GM11168 (cell line): ENCODE data around the gene AFMID.

Experiments
- in situ Hi-C: fragments of 300-500 bp; cut with MboI; formaldehyde crosslinking; loops from one replicate; pipeline ENCODE4 v1.12.0; 2022; ENCODE audit warnings: low sequenced_read_pairs; ENCODE audit not compliant: unreplicated experiment

Gene AFMID

DNA sequence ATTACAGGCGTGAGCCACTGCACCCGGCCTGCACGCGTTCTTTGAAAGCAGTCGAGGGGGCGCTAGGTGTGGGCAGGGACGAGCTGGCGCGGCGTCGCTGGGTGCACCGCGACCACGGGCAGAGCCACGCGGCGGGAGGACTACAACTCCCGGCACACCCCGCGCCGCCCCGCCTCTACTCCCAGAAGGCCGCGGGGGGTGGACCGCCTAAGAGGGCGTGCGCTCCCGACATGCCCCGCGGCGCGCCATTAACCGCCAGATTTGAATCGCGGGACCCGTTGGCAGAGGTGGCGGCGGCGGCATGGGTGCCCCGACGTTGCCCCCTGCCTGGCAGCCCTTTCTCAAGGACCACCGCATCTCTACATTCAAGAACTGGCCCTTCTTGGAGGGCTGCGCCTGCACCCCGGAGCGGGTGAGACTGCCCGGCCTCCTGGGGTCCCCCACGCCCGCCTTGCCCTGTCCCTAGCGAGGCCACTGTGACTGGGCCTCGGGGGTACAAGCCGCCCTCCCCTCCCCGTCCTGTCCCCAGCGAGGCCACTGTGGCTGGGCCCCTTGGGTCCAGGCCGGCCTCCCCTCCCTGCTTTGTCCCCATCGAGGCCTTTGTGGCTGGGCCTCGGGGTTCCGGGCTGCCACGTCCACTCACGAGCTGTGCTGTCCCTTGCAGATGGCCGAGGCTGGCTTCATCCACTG is 27.0 kb downstream of the AFMID start, which contains the start of gene BIRC5:
Gene BIRC5, plus strand, starts transcription at position 238 of the 690 bp plus-strand sequence. Its CDS starts 64 bp downstream, at position 302.
- in situ Hi-C loops = no loop called here

DNA sequence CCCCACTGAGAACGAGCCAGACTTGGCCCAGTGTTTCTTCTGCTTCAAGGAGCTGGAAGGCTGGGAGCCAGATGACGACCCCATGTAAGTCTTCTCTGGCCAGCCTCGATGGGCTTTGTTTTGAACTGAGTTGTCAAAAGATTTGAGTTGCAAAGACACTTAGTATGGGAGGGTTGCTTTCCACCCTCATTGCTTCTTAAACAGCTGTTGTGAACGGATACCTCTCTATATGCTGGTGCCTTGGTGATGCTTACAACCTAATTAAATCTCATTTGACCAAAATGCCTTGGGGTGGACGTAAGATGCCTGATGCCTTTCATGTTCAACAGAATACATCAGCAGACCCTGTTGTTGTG is 27.5 kb downstream of the AFMID start:
- in situ Hi-C loops = no loop called here

DNA sequence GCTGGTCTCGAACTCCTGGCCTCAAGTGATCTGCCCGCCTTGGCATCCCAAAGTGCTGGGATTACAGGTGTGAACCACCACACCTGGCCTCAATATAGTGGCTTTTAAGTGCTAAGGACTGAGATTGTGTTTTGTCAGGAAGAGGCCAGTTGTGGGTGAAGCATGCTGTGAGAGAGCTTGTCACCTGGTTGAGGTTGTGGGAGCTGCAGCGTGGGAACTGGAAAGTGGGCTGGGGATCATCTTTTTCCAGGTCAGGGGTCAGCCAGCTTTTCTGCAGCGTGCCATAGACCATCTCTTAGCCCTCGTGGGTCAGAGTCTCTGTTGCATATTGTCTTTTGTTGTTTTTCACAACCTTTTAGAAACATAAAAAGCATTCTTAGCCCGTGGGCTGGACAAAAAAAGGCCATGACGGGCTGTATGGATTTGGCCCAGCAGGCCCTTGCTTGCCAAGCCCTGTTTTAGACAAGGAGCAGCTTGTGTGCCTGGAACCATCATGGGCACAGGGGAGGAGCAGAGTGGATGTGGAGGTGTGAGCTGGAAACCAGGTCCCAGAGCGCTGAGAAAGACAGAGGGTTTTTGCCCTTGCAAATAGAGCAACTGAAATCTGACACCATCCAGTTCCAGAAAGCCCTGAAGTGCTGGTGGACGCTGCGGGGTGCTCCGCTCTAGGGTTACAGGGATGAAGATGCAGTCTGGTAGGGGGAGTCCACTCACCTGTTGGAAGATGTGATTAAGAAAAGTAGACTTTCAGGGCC is 32.4 kb downstream of the AFMID start:
- in situ Hi-C loops = no loop called here

DNA sequence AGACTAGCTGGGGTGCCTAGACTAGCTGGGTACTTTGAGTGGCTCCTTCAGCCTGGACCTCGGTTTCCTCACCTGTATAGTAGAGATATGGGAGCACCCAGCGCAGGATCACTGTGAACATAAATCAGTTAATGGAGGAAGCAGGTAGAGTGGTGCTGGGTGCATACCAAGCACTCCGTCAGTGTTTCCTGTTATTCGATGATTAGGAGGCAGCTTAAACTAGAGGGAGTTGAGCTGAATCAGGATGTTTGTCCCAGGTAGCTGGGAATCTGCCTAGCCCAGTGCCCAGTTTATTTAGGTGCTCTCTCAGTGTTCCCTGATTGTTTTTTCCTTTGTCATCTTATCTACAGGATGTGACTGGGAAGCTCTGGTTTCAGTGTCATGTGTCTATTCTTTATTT is 35.9 kb downstream of the AFMID start:
- in situ Hi-C loops = no loop called here

DNA sequence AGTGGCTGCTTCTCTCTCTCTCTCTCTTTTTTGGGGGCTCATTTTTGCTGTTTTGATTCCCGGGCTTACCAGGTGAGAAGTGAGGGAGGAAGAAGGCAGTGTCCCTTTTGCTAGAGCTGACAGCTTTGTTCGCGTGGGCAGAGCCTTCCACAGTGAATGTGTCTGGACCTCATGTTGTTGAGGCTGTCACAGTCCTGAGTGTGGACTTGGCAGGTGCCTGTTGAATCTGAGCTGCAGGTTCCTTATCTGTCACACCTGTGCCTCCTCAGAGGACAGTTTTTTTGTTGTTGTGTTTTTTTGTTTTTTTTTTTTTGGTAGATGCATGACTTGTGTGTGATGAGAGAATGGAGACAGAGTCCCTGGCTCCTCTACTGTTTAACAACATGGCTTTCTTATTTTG is 36.6 kb downstream of the AFMID start:
- in situ Hi-C loops = no loop called here

DNA sequence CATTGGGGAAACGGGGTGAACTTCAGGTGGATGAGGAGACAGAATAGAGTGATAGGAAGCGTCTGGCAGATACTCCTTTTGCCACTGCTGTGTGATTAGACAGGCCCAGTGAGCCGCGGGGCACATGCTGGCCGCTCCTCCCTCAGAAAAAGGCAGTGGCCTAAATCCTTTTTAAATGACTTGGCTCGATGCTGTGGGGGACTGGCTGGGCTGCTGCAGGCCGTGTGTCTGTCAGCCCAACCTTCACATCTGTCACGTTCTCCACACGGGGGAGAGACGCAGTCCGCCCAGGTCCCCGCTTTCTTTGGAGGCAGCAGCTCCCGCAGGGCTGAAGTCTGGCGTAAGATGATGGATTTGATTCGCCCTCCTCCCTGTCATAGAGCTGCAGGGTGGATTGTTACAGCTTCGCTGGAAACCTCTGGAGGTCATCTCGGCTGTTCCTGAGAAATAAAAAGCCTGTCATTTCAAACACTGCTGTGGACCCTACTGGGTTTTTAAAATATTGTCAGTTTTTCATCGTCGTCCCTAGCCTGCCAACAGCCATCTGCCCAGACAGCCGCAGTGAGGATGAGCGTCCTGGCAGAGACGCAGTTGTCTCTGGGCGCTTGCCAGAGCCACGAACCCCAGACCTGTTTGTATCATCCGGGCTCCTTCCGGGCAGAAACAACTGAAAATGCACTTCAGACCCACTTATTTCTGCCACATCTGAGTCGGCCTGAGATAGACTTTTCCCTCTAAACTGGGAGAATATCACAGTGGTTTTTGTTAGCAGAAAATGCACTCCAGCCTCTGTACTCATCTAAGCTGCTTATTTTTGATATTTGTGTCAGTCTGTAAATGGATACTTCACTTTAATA is 37.3 kb downstream of the AFMID start:
- in situ Hi-C loops = no loop called here

DNA sequence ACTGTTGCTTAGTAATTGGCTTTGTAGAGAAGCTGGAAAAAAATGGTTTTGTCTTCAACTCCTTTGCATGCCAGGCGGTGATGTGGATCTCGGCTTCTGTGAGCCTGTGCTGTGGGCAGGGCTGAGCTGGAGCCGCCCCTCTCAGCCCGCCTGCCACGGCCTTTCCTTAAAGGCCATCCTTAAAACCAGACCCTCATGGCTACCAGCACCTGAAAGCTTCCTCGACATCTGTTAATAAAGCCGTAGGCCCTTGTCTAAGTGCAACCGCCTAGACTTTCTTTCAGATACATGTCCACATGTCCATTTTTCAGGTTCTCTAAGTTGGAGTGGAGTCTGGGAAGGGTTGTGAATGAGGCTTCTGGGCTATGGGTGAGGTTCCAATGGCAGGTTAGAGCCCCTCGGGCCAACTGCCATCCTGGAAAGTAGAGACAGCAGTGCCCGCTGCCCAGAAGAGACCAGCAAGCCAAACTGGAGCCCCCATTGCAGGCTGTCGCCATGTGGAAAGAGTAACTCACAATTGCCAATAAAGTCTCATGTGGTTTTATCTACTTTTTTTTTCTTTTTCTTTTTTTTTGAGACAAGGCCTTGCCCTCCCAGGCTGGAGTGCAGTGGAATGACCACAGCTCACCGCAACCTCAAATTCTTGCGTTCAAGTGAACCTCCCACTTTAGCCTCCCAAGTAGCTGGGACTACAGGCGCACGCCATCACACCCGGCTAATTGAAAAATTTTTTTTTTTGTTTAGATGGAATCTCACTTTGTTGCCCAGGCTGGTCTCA is 38.1 kb downstream of the AFMID start:
- in situ Hi-C loops = no loop called here

DNA sequence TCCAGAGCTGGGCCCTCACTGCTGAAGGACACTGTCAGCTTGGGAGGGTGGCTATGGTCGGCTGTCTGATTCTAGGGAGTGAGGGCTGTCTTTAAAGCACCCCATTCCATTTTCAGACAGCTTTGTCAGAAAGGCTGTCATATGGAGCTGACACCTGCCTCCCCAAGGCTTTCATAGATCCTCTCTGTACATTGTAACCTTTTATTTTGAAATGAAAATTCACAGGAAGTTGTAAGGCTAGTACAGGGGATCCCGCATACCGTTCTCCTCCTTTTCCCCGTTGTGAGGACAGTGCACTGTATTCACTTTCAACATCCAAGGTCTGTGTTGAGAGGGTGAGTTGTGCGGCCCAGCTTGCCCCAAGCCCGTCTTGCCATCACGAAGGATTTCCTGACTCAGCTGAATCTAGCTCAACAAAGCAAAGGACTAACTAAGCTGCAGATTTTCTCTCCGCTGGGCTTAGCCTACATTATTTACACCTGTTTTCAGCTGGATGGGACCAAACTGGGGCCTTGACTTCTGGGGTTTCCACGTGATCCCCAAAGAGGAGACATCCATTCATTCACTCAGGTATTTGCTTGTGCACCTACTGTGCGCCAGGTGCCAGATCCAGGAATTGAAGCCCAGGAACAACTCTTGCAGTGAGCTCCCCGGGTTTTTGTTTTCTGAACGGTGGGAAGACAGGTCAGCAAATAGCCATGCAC is 39.0 kb downstream of the AFMID start:
- in situ Hi-C loops = no loop called here

DNA sequence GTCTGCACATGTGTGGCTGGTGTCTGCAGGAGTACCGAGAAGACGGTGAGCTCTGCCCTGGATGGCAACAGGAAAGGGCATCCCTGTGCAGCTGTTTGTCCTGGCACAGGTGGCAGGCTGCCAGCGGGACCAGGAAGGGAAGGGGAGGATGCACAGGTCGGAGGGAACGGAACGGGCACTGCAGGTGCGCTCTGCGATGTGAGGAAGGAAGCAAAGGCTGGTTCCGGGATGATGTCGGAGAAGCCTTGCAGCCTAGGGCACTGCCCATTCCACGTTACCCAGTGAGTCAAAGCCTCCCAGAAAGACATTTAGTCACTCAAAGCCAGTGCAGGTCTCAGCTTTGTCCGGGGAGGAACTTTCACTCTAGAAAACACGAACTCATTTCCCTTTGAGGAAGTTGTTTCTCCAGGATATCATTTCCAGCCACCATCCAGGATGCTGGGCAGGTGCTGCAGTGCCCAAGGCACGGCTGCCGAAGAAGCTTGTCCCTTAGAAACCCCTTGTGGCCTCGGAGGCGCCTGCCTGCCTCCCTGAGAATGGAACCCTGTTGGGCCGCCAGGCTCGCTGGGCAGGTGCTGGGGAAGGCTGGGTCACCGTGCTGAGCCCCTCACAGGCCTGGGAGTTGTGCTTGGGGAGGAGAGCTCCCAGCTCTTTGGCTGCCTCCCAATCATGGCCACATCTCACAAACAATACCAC is 39.7 kb downstream of the AFMID start:
- in situ Hi-C loops = no loop called here

DNA sequence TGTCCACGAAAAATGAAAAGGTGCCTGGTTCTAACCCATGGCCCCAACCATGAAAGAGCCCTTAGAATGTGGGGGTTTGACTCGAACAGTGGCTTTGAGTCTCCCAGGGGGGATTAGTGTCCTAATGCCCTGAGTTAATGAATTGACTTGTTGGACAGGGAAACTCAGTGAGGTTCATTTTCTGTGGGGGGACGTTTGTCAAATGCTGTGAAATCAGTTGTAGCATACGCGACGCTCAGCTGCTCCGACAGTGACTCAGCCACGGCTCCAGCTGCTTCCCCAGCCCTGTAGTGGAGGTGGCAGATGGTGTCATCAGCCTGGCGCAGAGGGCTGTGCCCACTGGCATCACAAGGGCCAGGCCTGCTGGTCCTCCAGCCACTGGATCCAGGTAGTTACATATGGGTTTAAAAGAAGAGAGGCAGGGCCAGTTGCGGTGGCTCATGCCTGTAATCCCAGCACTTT is 40.3 kb downstream of the AFMID start:
- in situ Hi-C loops = no loop called here

DNA sequence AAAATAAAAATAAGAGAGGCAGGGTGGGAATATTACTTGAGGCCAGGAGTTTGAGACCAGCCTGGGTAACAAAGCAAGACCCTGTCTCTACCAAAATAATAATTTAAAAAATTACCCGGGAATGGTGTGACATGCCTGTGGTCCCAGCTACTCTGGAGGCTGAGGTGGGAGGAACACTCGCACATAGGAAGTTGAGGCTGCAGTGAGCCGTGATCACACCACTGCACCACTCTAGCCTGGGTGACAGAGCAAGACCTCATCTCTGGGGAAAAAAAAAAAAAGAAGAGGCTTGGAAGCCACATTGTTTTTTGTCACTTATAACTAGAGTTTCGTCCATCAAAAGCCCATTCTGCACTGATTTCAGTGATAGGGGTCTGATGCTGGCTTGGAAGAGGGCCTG is 41.0 kb downstream of the AFMID start:
- in situ Hi-C loops = no loop called here

DNA sequence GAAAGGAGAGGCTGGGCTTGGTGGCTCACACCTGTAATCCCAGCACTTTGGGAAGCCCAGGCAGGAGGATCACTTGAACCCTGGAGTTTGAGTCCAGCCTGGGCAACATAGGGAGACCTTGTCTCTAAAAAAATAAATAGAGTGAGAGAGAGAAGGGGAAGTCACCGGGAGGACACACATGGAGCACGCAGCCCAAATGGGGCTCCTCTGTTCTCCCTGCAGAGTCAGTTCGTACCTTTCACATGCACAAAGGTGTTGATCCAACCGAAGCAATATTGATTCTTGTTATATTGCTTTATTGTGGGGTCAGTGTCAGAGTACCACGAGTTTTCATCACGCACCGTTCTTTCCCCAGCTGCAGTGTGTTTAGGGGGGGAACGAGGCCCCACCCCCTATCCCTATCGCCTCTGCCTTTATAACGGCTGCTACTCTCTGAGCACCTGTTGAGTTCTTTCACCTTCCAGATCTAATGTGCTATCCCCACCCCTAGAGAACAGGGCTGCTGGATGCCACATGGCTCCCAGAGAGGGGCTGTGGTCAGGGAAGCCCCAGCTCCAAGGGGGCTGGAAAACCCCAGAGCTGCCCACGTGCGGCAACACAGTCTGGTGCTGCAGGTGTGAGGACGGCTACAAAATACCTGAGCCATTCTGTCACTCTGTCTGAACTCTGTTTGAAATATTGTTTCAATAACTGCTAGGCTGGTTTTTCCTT is 43.2 kb downstream of the AFMID start:
- in situ Hi-C loops = no loop called here

DNA sequence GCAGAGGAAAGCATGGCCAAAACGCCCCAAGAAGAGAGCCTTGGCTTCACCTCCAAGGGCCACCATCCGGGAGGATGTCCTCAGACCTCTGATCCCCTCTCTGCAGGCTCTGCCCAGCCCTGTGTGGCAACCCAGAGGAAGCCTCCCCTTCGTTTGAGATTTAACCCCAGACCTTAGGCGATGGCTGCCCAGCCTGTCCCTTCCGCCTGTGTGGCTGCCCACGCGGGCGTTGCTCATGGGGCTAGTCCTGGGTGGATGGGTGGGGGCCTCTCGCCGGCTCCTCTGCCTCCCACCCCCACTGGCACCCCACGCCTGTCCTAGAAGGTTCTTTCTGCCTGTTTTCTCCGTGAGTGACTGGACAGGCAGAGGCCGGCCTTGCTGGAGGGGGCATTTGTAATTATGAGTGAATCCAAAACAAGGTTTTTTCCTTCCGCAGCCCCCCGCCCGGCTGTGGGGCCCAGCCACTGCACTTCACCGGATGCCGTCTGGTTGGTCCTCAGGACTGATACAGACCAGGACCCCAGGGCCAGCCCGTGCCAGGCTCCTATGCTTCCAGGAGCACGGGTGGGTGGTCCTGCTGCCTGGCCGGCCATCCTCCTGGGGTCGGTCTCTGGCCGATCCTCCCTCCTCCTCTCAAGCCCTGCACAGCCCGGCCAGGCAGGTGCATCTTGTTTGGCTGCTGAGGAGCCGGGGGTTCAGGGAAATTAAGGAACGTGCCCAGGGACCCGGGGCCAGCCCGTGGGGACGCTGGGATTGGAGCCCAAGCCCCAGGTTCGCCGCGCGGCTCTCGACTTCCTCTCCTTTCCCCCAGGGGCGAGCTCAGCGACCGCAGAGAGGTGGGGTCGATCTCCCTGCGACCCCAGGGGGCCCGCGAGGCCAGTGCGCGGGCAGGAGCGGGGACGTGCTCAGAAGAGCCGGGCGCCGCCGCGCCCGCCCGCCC is 44.1 kb downstream of the AFMID start, which contains the start of gene TMEM235:
Gene TMEM235, plus strand, starts transcription at position 636 of the 940 bp plus-strand sequence. CDS start 393 bp downstream, outside the sequence.
- in situ Hi-C loops = no loop called here

DNA sequence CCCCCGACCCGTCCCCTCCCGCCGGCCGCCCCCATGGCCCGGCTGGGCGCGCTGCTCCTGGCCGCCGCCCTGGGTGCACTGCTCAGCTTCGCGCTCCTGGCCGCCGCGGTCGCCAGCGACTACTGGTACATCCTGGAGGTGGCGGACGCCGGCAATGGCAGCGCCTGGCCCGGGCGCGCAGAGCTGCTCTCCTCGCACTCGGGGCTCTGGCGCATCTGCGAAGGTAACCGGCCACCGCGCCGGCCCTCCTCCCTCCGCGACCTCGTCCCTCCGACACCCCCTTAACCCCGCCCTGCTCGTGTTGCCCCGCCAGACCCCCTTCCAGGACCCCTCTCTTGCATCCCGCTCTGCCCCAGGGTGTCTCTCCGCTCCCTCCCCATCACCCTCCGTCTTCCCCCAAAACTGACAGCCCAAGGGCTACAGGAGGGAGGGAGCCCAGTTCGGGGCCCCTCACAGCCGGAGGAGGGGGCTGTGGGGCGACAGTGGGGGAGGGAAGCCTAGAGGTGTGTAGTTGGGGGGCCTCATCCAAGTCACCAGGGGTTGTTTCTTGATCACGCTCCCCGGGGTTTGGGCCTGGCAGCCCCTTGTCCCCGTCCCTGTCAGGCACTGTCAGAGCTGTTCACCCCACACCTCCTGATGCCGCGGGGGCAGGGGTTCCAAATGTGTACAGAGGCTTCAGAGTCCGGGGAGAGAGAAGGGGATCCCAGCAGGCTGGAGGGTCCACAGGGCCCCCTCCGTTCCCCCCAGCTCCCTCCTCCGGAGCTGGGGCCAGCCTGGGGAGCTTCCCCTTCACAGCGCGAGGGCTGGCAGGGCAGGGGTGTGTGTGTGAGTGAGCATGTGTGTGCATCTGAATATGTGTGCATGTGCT is 45.1 kb downstream of the AFMID start:
- in situ Hi-C loops = no loop called here

DNA sequence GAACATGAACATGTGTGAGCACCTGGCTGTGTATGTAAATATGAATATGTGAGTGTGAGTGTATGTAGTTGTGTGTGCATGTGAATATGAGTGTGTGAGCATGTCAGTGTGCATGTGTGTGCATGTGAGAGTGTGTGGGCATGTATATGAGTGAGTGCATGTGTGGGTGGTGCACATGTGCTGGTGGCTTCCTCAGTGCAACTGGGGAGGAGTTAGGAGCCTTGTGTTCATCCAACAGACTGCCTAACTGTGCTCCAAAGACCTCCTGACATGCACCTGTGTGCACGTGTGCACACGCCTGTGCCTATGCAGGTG is 45.7 kb downstream of the AFMID start:
- in situ Hi-C loops = no loop called here

DNA sequence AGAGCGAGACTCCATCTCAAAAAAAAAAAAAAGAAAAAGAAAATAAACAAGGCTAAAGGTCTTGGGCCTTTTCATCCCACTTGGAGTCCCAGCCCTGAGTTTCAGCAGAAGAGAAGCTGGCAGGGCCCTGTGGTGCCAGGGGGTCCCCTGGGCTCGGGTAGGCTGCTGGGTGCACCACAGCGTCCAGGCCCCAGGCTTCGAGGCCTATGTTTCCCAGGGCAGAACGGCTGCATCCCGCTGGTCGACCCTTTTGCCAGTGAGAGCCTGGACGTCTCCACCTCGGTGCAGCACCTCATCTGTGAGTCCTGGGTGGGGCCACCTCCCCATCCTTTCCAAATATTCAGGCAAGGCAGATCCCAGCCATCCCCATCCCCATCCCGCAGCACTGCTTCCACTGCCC is 46.5 kb downstream of the AFMID start:
- in situ Hi-C loops = no loop called here
